Middle frontal gyrus (tissue), 1 donor: Measurements from ENCODE around the gene GJC1.

ENCODE experiments used
- DNase-seq: peaks from one replicate; pipeline ENCODE4 v3.0.0-alpha.2; 2015; ENCODE audit warnings: low spot score; ENCODE audit errors: extremely low spot score

The GJC1 gene

DNA sequence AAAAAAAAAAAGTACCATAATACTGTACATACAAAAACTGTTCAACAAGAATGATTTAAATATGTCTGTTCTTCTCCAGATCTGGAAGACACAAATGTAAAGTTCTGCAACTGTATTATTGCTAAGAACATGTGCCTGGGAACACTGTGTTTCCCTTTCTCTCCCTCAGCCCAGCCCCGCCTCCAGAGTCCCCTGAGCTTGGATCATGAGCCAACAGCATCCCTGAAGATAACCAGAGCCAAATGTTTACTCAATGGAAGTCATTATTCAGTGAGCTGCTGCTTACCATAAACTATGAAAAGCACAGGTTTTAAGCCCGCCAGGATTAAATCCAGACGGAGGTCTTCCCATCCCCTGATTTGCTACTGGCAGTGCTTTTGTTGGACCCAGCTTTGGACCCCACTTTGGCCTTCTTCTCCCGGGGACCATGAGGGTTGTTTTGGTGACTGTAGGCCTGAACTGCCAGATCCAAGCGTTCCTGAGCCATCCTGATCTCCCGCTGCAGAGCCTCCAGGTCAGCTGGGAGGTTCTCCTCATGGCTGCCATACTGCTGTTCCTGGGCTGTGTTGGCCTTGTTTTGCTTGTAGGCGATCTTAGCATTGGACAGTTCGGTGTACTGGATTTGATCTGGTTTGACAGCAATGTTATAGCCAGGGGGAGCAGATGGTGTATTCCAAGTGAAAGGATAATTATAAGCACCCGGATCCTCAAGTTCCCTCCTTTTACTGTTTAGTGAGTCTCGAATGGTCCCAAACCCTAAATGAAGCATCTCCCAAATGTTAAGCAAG, 25.6 kb downstream of the GJC1 start:
- DNase-seq = no peak

DNA sequence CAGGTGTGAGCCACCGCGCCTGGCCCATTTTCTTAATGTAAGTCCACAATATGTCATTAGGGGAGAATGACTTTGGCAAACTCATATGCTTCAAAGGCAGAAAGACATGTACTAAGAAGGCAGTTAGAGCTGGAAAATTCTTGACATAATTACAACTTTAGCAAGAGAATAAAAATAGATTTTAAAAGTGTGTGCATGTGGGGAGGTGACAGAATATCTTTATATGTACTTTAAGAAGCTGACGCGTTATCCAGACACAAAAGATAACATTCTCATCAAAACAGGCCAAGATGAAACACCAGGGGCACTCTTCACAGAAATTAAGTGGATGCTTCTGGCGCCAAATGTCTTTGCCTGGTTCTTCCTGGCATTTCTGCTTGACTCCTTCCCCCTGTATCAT, 28.2 kb downstream of the GJC1 start:
- no peak for DNase-seq

DNA sequence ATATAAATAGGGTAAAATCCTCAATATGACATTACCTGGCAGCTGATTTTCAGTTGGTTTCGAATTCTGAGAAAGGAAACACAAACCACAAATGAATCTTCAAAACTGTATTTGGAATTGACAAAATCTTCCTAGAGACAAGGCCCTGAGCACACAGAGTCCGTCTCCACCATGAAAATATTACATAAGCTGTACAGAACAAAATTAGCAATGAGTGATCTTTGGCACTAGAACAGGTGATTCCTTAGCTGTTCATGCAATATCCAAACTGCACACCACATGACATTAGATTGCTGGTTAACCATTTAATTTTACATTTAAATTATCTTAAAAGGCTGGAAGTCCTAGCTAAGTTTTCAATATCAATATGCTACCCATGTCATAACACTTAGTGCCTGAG, 31.7 kb downstream of the GJC1 start:
- DNase-seq = no peak

DNA sequence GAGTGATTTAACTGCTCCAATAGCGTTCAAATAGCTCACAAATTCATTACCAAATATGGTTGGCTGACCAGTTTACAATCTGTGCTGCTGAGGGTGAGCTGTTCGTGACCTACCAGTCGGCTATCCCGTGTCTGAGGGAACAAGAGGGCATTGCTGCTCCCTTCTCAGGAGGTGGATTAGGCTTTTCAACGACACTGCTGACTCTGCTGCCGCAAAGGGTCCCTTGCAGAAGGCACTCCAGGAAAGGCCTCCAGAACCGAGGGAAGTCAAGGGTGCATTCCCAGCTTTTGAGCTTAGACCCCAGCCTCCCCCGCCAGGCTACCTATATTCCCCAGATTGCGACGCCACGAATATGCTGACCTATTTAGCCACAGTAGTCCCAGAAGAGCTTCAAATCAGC, 32.3 kb downstream of the GJC1 start:
- no peak for DNase-seq

DNA sequence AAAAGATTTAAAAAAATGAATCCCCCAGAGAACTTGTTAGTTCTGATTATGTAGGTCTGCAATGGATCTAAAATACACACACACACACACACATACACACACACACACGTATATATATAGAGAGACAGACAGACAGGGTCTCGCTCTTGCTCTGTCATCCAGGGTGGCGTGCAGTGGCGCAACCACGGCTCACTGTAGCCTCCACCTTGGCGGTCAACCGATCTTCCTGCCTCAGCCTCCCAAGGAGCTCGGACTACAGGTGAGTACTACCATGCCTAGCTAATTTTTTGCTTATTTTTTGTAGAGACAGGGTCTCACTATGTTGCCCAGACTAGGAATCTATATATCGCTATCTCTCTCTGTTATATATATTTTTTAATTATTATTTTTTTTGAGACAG, 33.4 kb downstream of the GJC1 start:
- DNase-seq = no peak

DNA sequence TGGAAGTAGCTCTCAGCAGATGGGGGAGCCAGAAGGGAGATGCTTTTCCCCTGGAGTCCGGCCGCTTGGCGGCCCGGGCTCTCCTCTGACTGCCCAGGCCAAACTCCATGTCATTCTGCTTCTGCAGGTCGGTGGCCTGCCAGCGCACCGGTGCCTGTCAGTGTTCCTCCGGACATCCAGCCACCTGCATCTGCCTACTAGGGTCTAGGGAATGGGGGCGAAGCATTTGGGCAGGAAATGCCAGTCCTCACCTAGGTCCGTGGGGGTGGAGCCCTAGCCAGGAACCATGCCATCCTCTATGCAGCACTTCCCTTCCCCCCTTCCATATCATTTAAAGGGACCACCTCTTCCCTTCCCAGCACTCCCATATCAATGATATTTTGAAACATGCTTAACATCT, 34.2 kb downstream of the GJC1 start:
- no peak for DNase-seq

DNA sequence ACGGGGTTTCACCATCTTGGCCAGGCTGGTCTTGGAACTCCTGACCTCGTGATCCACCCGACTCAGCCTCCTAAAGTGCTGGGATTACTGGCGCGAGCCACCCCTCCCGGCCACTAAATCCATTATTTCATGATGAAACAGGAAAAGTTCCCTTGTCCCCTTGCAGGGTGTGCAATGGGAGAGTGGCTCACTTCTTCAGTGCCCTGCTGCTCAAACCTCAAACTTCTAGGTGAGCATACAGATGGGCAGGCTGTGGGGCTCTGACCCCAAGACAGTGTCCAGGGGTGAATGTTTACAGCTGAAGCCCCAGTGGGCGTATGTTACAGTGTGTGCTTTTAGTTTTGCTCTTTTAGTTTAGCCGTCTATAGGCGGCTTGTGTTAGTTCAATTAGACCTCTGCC, 34.7 kb downstream of the GJC1 start:
- DNase-seq = no peak

DNA sequence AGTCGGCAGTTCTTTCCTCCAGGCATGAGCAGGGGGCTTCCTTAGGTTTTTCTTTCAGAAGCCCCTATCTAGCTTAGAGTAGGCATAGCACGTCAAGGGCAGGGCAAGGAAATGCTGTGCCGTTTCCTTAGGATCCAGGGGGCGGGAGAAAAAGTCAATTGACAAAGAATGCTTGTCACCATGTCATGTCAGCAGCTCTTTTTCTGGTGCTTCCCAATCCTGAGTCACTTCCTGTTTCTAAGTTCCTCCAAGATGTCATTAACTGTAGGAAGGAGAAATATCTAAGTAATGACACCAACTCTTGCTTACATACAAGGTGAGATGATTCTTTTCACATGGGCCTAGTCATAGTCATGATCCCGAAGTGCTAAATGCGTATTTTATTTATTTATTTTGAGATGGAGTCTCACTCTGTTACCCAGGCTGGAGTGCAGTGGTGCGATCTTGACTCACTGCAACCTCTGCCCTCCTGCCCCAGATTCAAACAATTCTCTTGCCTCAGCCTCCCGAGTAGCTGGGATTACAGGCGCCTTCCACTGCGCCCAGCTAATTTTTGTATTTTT, 35.2 kb downstream of the GJC1 start:
- no peak for DNase-seq

DNA sequence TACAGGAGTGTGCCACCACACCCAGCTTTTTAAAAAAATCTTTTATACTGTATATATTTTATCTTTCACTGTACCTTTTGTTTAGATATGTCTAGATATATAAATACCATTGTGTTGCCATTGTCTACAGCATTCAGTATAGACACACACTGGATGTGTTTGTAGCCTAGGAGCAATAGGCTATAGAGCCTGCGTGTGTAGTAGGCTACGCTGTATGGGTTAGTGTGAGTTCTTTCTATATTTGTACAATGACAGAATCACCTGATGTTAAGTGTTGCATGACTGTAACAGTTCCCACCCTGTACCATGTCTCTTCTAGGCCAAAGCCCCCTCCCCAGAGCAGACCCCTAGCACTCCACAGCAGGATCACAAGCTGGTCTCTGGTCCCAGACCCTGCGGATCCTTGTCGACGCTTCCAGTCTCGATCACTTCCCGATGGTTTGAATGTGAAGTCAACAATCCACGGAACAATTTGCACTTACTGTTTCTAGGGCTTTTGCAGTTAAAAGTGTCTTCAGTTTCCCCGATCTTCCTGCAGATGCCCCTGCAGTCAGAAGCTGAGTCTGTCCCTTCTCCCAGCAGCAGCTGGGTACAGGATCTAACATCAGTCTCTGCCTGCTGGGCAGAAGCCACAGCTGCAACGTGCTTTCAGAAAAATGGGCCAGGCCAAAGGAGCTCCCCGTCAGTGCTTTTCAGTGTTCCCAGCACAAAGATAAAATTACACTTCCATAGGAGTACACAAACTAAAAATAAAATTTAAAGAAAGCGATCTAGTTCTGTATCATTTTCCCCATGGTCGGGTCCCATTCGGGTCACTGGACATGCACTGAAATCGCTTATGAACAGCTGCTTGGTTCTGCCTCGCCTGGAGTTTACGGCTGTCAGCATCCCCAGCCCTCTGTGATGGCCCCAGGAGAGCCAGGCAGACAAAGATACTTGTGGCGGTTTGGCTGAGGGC, 35.9 kb downstream of the GJC1 start:
- no peak for DNase-seq

DNA sequence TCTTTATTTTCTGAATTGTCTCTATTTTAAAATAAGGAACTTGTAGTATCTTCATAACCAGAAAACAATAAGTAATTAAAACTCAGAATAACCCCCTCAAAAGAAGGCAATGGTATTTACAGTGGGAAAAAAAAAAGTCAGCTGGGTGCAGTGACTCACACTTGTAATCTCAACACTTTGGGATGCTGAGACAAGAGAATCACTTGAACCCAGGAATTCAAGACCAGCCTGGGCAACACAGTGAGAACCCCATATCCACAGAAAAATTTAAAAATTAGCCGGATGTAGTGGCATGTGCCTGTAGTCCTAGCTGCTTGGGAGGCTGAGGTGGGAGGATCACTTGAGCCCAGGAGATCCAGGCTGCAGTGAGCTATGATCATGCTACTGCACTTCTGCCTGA, 37.8 kb downstream of the GJC1 start:
- DNase-seq = no peak

DNA sequence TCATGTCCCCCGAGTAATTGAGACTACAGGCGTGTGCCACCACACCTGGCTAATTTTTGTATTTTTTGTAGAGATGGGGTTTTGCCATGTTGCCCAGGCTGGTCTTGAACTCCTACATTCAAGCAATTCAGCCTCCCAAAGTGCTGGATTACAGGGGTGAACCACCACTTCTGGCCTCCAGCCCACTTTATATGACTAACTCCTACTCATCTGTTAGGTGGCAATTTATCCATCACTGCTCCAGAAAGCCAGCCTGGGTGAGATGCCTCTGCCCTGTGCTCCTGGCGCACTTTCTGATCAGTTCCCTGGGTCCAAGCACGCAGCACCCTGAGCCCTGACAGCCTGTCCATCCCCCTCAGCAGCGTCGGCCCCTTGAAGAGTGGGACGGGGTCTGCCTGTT, 41.9 kb downstream of the GJC1 start:
- no peak for DNase-seq

DNA sequence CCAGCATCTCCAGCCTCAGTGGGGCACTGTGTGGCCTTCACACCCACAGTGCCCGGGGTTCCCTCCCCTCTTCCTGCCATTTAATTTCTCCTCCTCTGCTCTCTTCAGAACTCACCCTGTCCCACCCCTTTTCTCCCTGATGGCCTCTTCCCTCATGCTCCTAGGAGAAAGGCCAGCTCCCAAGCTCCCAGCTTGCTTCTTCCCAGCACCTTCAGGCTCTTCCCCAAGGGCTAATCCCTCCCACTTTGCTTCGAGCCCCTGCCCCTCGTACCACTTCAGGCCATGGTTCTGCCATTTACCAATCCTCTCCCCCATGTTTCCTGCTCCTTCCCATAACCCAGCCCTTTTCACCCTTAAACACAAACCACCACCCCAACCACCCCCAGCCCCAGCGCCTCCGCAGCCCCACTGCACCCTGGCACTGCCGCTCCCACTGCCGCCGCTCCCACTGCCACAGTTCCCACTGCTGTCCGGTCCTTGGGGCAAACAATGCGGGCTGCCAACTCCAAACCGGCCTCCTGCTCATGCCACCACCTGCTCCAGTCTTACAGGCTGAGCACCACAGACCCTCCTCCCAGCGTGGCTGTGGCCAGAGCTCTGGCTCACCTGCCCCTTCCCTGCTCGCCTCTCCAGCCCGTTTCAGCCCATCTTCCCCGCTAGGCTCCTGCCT, 42.7 kb downstream of the GJC1 start:
- no peak for DNase-seq

DNA sequence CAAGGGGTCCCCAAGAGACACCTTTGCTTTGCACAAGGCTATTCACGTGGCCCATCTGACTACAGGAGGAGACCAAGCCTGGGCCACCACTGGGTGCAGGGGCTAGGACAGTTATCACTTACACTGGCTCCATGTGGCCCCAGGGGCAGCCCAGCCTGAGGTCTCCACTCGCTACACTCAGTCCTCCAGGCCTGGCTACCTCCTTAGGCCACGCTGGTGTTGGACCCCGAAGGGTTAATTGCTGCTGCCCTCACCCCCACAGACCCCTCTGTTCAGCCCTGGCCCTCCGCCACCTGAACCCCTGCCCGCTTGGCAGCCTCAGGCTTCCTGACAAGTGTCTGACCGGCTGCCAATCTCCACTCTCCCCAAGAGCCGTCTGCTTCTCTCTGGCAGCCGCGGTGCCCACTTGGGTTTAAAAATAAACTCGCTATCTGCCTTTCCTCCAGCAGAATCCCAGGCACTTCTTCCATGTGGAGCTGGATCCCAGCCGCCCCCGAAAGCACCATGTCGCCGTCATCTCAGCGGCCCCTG, 43.5 kb downstream of the GJC1 start:
- DNase-seq = no peak

DNA sequence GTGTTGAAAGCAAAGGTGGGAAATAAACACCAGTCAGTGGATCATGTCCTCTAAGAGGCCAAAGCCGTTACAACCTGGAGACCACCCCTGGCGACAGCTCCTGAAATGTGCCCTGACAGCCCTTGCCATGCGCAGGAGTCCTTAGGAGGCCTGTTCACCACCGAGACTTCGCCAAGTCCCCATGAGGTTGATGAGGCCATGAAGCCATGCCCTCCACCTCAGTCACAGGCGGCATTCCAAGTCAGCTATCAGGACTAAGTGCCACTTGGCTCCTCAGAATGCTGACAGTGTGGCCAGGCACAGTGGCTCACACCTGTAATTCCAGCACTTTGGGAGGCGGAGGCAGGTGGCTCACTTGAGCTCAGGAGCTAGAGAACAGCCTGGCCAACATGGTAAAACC, 44.2 kb downstream of the GJC1 start:
- DNase-seq = no peak

DNA sequence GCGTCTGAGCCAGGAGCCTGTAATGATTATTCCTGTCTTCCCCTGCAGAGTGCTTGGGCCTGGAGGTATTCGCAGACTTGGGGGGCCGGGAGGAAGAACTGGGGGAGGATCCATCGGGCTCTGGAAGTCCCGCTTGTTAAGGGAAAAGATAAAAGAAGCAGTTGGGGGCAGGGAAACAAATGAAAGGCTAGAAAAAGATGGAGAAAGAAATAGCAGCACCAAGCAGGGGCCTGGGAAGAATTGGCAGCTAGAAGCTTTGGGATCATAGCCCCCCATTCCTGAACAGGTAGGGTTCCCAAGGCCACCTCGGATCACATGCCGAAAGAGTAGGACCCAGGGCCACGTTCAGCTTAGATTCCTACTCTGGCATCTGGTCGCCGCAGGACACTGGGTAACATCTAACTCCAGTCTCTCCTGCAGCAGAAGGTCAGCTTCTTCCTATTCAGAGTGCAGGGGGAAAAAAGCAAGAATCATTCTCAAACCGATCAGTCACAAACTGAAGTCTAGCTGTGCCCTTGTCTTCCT, 47.7 kb downstream of the GJC1 start:
- no peak for DNase-seq

DNA sequence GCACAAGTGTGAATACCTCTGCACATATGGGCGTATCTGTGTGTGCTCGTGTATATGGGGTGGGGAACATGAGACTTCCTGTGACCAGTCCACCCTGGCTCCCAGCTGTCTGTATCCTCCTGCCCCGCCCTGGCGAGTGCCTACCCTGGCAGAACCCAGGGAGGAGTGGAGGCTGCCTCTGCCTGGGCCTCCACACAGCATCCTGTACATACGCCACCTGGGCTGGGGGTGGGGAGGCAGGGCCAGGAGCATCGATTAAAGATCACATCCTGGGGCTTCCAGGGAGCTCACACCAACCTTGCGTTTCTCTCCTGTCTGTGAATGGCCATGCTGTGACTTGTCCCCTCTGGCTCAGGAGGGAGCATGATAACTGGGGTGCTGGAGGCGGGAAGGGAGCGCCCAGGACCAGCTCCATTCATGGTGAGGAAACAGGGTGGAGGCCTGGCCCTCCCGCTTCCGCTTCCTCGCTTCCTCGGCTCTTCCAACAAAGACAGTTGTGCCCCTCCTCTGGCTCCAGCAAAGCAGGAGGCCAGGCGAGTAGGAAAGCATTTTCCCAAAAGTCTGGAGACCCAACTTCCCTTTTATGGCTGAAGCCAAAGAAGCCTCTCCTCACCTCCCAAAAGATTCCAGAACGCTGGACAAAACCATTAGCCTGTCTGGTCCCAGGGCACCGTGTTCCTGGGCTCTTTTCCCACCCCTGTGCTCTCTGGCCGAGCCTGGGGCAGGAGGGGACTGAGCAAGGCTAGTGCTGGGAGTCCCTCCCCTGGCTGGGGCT, 48.3 kb downstream of the GJC1 start:
- DNase-seq = no peak

DNA sequence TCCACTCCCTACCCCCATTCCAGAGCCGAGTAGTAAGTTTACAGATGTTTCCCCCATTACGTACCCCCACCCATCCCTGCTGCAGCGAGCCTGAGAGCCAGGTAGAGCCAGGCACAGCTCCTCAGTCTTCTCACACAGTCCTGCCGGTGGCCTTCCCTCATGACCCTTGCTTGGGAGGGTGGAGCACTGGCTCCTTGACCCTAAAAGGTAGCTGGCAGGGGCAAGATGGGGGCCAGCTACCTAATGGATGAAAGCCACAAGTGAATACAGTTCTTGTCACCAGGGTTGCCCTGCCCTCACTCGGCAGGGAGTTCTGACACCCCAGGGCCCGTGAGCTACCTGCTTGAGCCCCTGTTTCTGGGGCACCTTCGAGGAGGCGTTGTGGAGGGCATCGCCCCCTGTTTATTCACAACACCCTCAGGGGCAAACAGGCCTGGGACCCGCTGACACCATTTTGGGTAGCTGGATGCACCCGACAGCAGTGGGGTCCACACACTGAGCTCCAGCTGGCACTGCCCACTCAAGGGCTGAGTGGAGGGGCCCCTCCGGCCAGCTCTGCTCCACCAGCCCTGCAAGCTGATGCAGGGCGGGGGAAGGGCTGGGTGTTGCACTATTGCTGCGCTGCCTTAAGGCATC, 49.1 kb downstream of the GJC1 start:
- DNase-seq = no peak

DNA sequence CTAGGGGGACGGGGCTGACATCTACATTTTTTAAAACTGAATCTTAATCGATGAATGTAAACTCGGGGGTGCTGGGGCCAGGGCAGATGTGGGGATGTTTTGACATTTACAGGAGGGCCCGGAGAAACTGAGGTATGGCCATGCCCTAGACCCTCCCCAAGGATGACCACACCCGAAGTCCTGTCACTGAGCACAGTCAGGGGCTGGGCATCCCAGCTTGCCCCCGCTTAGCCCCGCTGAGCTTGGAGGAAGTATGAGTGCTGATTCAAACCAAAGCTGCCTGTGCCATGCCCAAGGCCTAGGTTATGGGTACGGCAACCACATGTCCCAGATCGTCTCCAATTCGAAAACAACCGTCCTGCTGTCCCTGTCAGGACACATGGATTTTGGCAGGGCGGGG, 49.9 kb downstream of the GJC1 start:
- DNase-seq = no peak

DNA sequence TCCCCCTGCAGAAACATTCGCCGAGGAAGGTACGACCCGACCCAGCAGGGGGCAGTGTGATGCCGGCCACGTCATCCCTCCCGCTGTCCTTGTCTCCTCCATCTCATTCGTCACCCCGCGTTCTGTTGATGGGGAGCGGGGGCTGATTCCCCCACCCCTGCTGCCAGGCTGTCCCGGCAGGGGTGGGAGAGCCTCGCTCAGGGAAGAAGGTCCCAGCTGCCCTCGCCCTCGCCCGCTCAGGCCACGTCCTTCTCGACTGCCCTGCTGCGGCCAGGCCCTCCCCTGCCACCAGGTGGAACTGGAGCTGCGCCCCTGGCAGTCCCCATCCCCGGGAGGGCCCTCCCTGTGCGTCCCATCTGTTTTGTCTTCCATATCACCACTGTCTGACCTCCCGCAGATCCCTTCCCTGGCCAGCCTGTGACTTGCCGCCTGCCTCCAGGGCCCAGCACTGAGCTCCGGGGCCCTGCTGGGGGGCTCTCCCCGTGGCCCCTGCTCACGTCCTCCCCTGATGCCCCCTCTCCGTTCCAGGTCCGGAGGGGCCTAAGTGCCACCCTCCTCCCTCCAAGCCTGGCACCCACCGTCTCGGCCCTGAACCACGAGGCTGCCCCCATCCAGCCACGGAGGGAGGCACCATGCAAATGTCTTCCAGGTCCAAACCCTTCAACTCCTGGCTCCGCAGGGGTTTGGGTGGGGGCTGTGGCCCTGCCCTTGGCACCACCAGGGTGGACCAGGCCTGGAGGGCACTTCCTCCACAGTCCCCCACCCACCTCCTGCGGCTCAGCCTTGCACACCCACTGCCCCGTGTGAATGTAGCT, 50.7 kb downstream of the GJC1 start:
- no peak for DNase-seq
